ENCODE measurements around the gene ZNF362.
"Not testable (repeated sequence)": the region's sequence is repeated elsewhere in the genome, so short reads cannot be mapped to it uniquely, and the experiment has no call there.

Gene ZNF362

DNA sequence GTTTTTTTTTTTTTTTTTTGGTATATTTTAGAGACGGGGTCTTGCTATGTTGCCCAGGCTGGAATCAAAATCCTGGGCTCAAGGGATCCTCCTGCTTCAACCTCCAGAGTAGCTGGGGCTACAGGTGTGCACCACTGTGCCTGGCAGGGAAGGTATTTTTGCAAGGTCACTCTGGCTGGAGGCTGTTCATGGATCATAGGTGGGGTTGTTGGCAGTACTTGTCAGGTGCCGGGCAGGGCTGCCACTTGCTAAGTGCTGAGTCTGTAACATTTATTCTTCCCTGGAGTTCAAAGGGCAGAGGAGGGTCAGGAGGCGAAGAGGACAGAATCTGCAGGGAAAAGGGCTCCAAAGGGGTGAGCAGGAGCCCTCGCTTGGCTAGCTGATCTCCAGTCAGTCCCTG is 40.5 kb downstream of the ZNF362 start:
- intact Hi-C loops (cut with DNase I): no loop called here
- no peak for DNase-seq

DNA sequence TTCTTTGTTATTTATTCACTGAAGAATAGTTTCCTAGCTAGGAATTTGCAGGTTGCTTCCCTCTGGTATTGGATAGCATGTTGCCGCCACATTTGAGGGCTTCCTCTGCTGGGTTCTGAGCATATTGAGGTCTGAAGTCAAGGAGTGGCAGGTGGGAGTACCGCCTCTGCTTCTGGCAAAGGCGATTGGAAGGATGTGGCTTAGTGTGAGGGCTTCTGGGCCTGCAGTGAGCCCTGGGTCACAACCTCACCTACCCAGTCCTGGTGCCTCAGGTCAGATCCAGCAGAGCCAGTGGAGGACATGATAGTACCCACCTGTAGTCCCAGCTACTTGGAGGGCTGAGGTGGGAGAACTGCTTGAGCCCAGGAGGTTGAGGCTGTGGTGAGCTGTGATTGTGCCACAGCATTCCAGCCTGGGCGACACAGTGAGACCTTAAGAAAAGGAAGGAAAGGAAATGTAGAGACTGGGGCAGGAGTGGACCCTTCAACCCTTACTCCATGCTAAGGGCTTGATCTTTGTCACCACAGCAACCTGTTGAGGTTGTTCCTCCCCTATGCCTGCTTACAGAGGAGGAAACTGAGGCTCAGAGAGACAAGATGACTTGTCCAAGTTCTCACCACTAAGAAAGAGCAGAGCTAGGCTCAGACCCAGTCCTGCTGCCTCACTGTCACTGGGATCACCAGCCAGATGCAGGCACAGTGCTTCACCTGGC is 41.8 kb downstream of the ZNF362 start:
- intact Hi-C loops (cut with DNase I): no loop called here
- DNase-seq: no peak

DNA sequence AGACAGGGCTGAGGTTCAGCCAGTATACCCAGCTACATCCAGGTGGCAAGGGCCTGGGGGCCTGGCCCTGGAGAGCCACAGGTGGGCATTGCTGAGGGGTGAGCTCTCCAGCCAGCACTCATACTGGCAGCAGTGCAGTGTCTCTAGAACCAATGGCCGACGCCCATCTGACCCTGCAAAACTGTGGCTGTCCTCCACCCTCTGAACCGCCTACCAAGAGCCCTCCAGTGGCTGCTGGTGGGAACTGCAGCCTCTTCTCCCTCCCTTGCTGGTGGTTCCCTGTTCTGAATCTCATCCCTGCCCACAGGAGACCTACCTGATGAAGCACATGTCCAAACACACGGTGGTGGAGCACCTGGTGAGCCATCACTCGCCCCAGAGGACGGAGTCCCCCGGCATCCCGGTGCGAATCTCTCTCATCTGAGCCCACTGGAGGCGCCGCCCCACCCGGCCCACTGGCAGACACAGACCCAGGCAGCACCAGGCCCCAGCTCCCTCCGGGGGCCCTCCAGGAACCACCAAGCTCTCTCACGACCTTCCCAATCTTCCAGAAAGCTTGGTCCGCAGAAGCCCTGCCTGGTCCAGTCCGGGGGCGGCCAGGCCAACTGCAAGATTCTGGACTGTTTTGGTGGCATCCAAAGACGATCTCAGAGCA is 42.5 kb downstream of the ZNF362 start:
- peak in 41 of 42 donors; percentile 34 to 84 (median 66) for DNase-seq
- intact Hi-C loops (cut with DNase I): no loop called here

DNA sequence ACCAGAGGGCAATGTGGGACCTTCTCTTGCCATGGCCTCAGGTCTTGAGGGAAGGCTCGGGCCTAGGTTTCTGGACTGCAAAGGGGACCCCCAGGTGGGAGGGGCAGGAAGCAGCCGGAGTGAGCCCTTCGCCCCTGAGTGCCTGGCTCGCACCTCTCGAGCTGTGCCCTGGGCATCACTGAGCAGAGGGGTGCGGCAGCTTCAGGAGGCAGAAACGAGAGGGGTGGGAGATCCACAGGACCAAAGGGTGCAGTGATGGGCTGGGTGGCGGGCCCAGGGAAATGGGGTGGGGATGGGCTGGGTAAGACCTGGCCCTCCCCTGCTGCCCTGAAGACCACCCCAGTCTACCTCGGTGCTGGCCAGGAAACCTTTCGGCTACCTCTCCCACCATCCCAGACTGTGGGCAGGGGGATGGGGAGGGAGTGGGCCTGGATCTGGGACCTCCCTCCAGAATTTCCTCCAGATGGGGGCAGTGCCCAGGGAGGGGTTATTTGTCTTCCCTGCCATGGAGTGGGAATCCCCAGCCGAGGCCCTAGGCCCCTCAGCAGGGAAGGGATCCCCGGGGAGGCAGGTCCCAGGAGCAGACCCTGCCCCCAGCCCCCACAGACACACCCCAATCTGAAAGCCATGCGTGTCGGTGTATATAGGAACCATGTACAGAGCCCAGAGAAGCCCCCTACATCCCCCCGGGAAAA is 43.3 kb downstream of the ZNF362 start:
- intact Hi-C loops (cut with DNase I): no loop called here
- DNase-seq: no peak

DNA sequence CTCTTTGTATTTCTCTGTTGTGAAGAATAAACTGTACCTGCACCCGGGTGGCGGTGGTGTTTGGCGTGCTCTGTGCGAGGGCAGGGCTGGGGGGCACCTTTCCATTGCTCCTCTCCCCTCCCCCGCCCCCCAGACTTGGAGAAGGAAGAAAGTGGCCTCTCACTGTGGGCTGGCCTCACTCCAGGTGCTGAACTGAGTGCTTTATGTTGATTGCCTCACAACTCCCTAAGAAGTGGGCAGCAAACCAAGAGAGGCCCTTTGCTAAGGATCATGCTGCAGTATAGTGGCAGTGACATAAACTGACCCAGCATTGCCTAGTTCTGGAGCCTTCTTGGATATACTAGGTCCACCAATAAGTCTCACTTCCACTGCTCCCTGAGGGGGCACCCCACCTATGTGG is 44.4 kb downstream of the ZNF362 start:
- peak in 13 of 42 donors; percentile 17 to 69 (median 41) for DNase-seq
- intact Hi-C loops (cut with DNase I): no loop called here

DNA sequence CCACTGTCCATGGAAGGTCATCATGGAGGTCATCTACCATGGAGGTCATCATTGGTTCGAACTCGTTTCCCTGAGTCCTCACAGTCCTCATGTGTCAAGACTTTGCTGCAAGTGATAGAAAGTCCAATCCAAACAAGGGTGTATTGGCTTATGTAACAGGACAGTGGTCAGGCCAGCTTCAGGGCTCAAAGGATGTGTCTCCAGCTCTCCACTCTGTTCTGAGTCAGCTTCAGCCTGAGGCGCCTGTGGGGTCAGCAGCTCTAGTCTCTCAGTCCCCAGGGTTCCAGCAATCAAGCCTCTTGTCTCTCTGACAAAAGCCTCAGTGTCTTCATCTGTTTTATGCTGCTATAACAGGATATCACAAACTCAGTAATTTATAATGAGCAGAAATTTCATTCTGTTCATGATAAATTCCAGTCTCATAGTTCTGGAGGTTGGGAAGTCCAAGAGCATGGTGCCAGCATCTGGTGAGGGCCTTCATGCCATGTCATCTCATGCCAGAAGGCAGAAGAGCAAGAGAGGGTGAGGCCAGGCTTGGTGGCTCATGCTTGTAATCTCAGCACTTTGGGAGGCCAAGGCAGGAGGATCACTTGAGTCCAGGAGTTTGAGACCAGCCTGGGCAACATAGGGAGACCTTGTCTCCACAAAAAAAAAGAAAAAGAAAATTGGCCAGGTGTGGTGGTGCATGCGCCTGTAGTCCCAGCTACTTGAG is 45.1 kb downstream of the ZNF362 start:
- DNase-seq: peak in 2 of 42 donors; percentile 7 to 15
- intact Hi-C loops (cut with DNase I): no loop called here

DNA sequence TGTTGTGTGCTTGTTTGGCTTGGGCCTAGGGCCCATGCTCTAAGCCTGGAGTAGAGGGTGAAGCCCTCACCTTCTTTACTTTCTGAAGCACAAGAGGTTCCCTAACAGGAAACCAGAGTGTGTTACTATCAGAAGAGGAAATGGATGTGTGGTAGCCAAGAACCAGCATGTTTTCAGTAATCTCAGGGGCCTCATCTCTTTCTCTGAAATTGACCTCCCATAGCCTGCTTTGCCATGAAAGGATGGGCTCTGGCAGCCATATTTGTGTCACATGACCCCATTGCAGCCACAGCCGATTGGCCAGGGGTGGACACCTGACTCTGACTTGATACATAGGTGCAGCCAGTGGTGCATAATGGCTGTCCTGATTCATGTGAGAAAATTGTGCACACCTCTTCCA is 46.0 kb downstream of the ZNF362 start:
- peak in 2 of 42 donors; percentile 15 to 19 for DNase-seq
- intact Hi-C loops (cut with DNase I): no loop called here

DNA sequence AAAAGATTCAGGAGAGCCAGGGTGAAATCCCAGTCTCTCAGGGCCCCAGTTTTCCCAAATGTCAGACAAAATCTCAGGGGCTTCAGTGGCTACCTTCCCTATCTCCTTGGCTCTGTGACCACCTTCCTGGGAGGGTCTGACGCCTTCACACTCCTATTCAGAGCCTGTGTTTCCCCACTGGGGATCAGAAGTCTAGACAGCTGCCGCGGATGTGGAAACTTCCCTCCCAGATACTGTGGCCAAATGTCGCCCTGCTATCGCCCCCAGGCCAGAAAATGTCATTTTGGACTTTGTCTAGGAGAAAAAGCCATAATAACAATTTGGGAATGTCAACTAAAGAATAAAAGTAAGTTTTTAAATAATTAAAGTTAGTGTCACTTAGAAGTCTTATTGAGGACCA is 48.7 kb downstream of the ZNF362 start:
- intact Hi-C loops (cut with DNase I): no loop called here
- DNase-seq: no peak

DNA sequence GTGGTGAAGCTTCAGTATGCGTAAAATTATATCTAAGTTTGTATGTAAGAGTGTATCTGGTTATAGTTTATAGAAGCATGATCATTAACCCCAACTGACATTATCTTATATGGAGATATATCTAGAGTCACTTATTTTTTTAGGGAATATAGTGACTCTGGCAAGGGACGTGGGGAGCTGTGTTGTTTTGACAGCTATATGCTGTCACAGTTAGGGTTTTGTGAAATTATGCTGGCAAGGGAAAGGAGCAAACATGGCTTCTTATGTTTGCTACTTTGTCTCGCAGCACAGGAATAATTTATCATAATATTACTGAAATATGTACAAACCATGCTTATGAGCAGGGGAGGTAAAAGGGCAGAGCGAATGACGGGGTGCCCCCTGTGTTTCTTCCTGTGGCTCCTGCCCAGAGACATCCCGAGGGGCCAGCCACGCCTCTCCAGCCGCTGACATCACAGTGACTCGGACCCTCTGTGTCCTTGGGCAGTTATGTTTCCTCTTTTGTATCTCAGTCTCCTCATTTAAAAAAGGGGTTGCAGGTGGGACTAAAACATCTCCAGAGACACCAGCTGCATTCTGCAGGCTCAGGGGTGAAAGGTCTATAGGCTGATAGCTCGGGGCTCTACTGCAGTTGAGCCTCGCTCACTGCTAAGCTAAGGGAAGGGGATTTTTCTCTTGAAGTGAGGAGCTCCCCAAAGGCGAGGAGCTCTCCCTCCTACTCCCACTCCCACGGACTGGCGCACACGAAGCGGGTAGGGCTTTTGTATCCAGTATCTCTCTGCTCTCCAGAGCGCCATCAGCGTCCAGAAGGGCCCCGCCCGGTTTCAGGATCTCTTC is 49.7 kb downstream of the ZNF362 start:
- DNase-seq: no peak
- intact Hi-C loops (cut with DNase I): no loop called here

DNA sequence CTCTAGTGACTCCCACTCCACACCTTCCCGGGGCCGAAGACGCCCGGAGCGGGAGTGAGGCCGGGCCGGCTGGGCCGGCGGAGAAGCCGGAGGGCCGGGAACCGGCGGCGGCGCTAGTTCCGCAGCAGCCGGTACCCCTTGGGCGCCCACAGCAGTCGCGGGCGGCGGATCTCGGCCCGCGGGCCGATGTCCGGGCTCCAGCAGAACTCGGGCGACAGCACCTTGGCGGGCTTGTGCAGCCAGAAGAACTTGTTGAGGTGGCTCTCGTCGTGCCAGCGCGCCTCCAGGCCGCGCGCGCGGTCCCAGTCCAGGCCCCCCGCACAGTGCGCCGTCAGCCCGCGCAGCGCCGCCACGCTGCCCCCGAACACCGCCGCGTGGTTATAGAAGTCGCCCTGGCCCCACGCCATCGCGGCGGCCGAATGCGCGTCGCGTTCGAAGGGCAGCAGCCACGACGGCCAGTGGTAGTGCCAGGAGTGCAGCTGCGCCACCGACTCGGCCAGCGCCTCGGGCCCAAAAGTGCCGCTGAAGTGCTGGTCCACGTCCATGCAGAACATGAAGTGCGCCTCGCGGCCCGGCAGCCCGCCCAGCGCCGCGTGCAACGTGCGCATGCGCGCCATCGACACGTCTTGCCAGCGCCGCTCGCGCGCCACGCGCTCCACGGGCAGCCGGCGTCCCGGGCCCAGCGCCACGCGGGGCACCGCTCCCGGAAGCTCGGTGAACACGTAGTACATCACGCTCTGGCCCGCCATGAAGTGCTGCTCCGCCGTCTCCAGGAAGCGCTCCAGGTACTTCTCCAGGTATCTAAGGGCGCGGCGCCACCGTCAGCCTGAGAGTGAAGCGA is 50.6 kb downstream of the ZNF362 start:
- intact Hi-C loops (cut with DNase I): no loop called here
- DNase-seq: peak in 1 of 42 donors; percentile 54

DNA sequence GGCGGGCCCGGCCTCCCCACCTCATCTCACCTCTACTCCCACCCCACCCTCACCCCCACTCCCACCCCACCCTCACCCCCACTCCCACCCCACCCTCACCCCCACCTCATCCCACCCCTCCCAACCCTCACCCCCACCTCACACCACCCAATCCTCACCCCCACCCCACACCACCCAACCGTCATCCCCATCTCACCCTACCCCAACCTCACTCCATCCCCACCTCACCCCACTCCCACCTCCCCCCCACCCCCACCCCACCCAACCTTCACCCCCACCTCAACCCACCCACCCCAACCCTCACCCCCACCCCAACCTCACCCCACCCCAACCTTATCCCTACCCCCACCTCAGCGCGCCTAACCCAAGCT is 51.2 kb downstream of the ZNF362 start:
- peak in 1 of 42 donors; percentile 24 for DNase-seq
- intact Hi-C loops (cut with DNase I): no loop called here

DNA sequence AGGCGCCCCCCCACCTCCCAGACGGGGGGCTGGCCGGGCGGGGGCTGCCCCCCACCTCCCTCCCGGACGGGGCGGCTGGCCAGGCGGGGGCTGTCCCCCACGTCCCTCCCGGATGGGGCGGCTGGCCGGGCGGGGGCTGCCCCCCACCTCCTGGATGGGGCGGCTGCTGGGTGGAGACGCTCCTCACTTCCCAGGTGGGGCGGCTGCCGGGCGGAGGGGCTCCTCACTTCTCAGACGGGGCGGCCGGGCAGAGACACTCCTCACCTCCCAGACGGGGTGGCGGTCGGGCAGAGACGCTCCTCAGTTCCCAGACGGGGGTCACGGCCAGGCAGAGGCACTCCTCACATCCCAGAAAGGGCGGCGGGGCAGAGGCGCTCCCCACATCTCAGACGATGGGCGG is 53.1 kb downstream of the ZNF362 start:
- intact Hi-C loops (cut with DNase I): not testable (repeated sequence)

DNA sequence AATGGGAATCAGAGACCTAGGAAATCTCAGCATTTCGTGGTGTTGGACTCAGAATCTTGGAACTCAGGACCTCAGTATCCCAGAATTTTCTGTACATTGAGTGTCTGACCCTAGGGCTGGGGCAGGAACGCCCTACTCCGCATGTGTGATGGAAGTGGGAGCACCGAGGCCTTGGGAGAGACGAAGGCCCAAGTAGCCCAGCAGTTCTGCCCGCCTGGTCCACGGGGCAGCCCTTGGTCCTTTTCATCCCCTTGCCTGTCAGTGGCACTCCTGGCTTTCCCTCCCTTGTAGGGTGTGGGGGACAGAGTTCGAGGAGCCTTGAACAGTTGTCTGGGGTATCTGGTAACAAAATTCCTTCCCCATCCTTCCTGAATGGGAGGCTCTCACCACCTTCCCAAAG is 54.4 kb downstream of the ZNF362 start:
- no peak for DNase-seq
- intact Hi-C loops (cut with DNase I): no loop called here

More for the DNA sequence above, 53.1 kb downstream of the ZNF362 start:
- DNase-seq: peak in 2 of 42 donors; percentile 3 to 9

DNA sequence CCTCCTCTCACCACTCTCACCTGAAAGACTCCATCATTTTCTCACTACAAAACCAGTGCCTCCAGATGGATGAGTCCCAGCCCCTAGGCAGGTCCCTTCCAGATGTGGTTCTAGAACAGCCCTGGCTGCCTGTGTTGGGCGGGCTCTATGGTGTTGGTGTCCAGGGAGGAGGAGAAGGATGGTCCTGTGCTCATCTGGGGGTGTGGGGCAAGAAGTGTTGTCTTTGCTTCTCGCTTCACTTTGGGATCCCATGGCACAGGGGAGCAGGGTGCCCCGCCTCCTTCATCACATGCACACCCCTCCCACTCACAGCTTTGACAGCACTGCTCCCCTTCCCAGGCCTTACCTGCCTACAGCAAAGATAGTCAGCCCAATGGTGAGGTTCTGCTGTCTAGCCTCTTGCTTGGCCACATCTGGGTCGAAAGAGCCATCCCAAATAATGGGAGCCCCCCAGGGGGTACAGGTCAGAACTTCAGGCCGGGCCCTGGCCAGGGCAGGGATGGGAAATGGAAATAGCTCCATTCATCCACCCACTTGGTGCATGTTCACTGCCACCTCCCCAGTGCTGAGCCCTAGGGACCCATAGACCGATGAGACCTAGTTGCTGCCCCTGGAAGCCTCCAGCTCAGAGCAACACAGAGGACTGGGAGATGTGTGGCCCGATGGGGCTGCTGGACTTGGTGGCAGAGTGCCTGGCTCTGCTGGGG is 55.6 kb downstream of the ZNF362 start:
- DNase-seq: peak in 1 of 42 donors; percentile 16
- intact Hi-C loops (cut with DNase I): no loop called here

DNA sequence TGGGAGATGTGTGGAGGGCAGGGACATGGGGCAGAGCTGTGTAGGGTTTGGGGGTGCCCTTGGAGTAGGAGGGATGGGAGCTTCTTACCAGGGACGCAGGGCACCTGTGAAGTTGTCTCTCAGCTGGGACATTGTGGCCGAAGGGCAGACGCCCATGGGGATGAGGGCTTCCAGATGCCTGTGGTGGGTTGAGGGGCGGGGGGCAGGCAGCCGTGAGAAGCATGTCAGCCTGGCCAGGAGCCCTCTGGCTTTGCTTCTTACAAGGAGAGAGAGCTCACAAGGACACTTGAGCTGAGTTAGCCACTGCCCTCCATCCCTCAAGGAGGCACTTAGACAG is 56.1 kb downstream of the ZNF362 start:
- DNase-seq: no peak
- intact Hi-C loops (cut with DNase I): no loop called here

DNA sequence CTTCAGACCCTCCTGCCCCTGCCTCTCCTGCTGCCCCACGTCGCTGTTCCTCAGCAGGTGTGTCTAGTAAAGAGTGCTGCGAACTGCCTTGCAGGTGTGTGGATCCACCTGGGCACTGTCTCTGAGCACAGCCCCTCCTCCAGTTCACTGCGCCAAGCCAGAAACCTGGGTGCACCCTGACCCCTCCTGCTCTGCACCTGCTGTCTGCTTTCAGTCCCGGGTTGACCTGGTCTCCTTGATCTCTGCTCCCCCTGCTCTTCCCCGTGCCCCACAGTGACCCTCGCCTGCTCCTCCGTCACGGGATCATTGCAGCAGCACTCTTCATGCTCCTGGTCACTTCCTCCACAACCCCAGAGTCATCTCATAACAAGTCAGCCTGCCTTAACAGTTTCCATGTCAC is 58.1 kb downstream of the ZNF362 start:
- intact Hi-C loops (cut with DNase I): no loop called here

DNA sequence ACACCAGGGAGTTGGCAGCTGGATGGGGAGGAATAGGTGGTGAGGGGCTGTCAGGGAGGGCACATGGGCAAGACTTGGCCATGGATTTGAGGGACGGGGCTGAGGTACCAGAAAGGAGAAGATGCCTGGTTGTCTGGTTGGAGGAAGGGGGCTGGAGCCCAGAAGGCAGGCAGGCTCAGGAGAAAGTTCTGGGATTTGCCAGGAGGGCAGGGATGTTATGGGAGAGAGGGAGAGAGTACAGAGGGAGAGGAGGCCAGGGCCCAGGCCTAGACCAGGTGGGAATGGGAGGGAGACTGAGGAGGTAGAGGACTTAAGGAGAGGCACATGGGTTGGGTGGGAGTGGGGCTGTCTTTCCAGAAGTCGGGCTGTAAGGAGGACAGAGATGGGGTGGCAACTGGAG is 60.3 kb downstream of the ZNF362 start:
- intact Hi-C loops (cut with DNase I): no loop called here
- no peak for DNase-seq

More for the DNA sequence above, 58.1 kb downstream of the ZNF362 start:
- DNase-seq: no peak
